Measurements from ENCODE around the gene MALT1.

Gene MALT1

DNA sequence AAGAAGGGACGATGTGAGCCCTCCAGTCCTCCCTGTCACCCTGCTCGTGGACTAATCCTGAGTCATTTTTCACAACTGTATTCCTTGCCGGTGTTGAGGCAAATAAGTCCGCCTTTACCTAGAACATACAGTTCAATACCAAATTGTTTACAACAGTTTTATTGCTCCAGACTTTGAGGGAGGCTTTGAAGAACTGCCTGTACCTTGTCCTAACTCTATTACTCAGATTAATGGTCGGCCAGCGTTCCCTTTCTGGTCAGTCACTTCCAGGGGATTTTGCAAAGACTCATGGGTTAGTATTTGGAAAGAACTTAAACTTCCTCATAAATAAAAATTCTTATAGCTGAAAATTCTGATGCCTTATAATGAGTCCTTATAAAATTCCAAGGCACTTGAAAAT lies 108.3 kb downstream of the MALT1 start:
- DNase-seq, result no peak

GRCh38 chr18:58780045-58780444 lies 108.8 kb downstream of the MALT1 start:
- no peak for DNase-seq

GRCh38 chr18:58781627-58782194 lies 110.4 kb downstream of the MALT1 start:
- DNase-seq, result peak; percentile 42 to 55

GRCh38 chr18:58784601-58785137 lies 113.4 kb downstream of the MALT1 start:
- no peak for DNase-seq

DNA sequence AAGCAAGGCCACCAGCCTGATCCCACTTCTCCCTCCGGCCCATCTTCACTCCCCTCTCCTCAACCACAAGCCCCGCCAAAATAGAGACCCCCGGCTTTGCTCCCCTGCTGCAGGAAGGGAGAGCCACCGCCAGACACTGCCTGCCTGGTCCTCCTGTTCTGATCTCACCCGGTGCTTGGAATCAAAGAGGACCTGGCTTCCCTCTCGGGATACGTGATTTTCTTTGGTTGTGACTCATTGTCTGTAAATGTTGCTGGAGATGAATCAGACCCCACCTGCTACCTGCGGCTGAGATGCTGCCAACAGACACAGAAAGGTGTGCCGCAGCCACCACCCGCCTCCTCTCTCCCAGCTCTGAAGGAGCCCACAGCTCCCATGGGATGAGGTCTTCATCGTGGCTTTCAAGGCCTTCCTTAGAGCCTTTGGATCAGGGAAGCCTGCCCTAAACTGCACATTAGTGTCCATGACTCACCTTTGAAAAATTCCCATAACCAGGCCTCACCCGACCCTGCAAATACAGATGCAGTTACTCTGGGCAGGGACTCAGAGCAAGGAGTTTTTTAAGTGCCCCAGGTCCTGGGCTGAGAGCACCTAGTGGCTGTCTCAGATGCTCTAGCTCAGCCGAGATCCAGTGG lies 114.0 kb downstream of the MALT1 start:
- no peak for DNase-seq

DNA sequence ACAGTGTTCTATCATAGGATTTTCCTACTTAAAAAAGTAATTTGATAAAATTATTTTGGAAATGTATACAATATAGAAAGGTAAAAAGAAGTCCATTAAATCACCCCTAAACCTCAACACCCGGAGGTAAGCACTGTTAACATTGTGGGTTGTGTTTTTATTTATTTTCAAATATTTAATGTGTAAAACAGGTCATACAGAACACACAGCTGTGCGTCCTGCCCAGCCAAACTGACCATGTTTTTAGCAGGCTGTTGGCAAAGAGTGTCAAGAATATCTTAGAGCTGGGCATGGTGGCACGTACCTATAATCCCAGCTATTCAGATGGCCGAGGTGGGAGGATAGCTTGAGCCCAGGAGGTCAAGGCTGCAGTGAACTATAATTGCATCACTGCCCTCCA lies 114.6 kb downstream of the MALT1 start:
- no peak for DNase-seq

DNA sequence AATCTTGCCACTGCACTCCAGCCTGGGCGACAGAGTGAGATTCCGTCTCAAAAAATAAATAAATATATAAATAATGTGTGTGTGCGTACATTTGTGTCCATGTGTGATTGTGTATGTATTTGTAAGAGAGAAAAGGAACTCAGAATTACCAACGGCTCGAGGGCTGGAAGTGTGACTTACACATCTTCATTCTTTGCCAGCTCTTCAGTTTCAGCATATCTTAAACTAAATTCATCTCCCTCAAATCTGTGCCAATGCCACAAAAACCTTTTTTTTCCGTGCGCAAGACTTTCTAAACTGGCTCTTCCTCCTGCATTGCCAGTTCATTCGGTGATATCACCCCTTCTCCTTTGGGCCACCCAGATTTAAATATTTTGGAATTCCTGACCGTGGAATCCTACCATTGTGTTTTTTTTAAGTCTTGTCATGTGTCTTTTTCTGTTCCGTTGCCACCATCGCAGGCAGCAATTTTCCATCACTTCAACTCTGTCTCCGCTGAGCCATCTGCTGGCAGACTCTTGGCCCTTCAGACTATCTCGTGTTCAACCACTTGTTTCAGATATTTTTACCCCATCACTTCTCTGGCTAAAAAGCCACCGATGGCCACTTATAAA lies 116.4 kb downstream of the MALT1 start:
- DNase-seq, result no peak

GRCh38 chr18:58788470-58788869 lies 117.2 kb downstream of the MALT1 start:
- no peak for DNase-seq

GRCh38 chr18:58788971-58789875 lies 118.0 kb downstream of the MALT1 start:
- no peak for DNase-seq

- DNase-seq, result no peak
Observed at GRCh38 chr18:58789876-58790240, 118.6 kb downstream of the MALT1 start.

DNA sequence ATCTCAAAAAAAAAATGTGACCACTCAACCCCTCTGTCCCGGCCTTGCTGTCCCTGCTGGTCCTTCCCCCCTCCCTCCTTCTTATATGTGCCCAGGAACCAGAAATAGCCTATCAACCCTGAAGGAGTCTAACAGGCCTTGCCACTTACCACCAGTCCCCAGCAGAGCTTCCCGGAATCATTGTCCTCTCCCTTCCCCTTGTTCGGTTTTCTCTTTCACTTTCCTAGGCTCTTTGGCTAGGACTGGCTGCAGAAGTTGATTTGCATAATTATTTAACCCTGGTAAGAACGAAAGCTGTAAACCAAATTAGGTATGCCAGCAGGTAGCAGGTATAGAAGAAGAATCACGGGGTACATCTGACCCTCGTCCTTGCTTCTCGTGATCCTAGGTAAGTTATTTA lies 120.8 kb downstream of the MALT1 start:
- DNase-seq, result no peak

- no peak for DNase-seq
Observed at GRCh38 chr18:58793361-58793760, 122.1 kb downstream of the MALT1 start.

GRCh38 chr18:58796220-58796619 lies 125.0 kb downstream of the MALT1 start:
- no peak for DNase-seq

GRCh38 chr18:58800582-58800981 lies 129.3 kb downstream of the MALT1 start:
- DNase-seq, result no peak

GRCh38 chr18:58802959-58803358 lies 131.7 kb downstream of the MALT1 start:
- no peak for DNase-seq

DNA sequence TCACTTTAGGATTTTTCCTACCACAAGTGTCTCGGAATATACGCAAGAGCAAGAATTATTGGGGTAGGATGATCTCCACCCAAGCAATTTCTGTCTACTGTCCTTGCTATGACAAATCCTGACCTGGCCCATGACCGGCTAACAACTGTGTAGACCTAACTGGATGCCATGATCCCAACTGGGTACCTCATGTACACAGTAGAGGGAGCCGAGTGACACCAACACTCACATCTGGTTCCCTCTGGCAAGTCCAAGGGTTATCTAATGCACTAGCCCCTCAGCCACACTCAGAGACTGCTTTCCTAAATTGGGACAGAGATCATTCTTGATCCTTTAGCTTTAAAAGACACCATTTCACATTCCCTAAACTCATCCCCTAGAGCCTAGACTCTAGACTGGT lies 132.7 kb downstream of the MALT1 start:
- DNase-seq, result no peak
